Measurements from ENCODE around the gene CIT. TPM values are rescaled to one million over a fixed set of nuclear protein-coding genes. Genes with fewer than 3 reads are reported as not detected.

CIT gene
- total RNA-seq, 1 experiment from 2014 or later: 67.9 TPM

- Histone ChIP-seq H3K27ac (ENCODE audit: low read length) (no peak overlapping the region), H3K9me3 (ENCODE audit: control insufficient read depth, insufficient read depth, low read depth, low read length) (peaks cover 14% of the 10 kb centered on the region; the same call in 1 of the 2 replicates), H3K27me3 (ENCODE audit: control insufficient read depth, insufficient read depth, low read length) (peaks cover 2% of the 10 kb centered on the region; the same call in 1 of the 2 replicates), H3K4me1 (ENCODE audit: control insufficient read depth, insufficient read depth, low read length) (no peaks in the 10 kb centered on the region), H3K4me3 (ENCODE audit: low read depth in 2 of 2, low read length in 2 of 2) (no peak overlapping the region), H3K36me3 (ENCODE audit: control insufficient read depth, insufficient read depth, low read length) (no peaks in the 10 kb centered on the region)
- ATAC-seq: no peak
- TF ChIP-seq POLR2AphosphoS5 (IDR thresholded peaks at IDR 0.05; ENCODE audit: low read depth, low read length) (no peak), REST (IDR thresholded peaks at IDR 0.05; ENCODE audit: insufficient read depth in 1 of 2, low read depth in 2 of 2, low read length in 1 of 2) (no peak), CTCF (IDR thresholded peaks at IDR 0.05) (no peak), TCF7L2 (IDR thresholded peaks at IDR 0.05; ENCODE audit: low read depth, low read length) (no peak), SIN3A (IDR thresholded peaks at IDR 0.05; ENCODE audit: borderline replicate concordance, insufficient read depth, low read depth, low read length) (no peak)
- in situ Hi-C loops (cut with HindIII; ENCODE audit: low pct_unique_long_range_greater_than_20kb, low sequenced_read_pairs) (no loop called here), intact Hi-C loops (cut with micrococcal nuclease; ENCODE audit: unreplicated experiment) (loop anchor here (5.0 kb wide), 1 partner anchor 205 kb away; no protein-coding TSS in a partner anchor)
- DNase-seq (ENCODE audit: low read depth, low spot score): no peak
- POLR2A ChIA-PET: no interaction called here
- BruUV-seq (replicated peaks): no TSS peak
- CTCF ChIA-PET: no interaction called here
Measured at GRCh38 chr12:119652665-119653064, 224.5 kb downstream of the CIT start.

- ATAC-seq: no peak
- TF ChIP-seq TCF7L2 (IDR thresholded peaks at IDR 0.05; ENCODE audit: low read depth, low read length): no peak
- no peak for TF ChIP-seq SIN3A (IDR thresholded peaks at IDR 0.05; ENCODE audit: borderline replicate concordance, insufficient read depth, low read depth, low read length)
- no peak for TF ChIP-seq REST (IDR thresholded peaks at IDR 0.05; ENCODE audit: insufficient read depth in 1 of 2, low read depth in 2 of 2, low read length in 1 of 2)
- TF ChIP-seq POLR2AphosphoS5 (IDR thresholded peaks at IDR 0.05; ENCODE audit: low read depth, low read length): no peak
- TF ChIP-seq CTCF (IDR thresholded peaks at IDR 0.05): peak; percentile 82
- in situ Hi-C loops (cut with HindIII; ENCODE audit: low pct_unique_long_range_greater_than_20kb, low sequenced_read_pairs): no loop called here
- ChIA-PET POLR2A (no interaction called here), CTCF (interaction anchor here (0.7 kb wide), 1 partner anchor 105 kb away, joined by 9 read pairs; no protein-coding TSS in a partner anchor)
- peaks cover 14% of the 10 kb centered on the region; the same call in 1 of the 2 replicates for H3K9me3 ChIP-seq (ENCODE audit: control insufficient read depth, insufficient read depth, low read depth, low read length)
- intact Hi-C loops (cut with micrococcal nuclease; ENCODE audit: unreplicated experiment): no loop called here
- H3K36me3 ChIP-seq (ENCODE audit: control insufficient read depth, insufficient read depth, low read length): no peaks in the 10 kb centered on the region
- peaks cover 2% of the 10 kb centered on the region; the same call in 1 of the 2 replicates for H3K27me3 ChIP-seq (ENCODE audit: control insufficient read depth, insufficient read depth, low read length)
- H3K4me1 ChIP-seq (ENCODE audit: control insufficient read depth, insufficient read depth, low read length): no peaks in the 10 kb centered on the region
- DNase-seq (ENCODE audit: low read depth, low spot score): no peak
- no peak overlapping the region for H3K27ac ChIP-seq (ENCODE audit: low read length)
- no peak overlapping the region for H3K4me3 ChIP-seq (ENCODE audit: low read depth in 2 of 2, low read length in 2 of 2)
- BruUV-seq (replicated peaks): no TSS peak
Measured at GRCh38 chr12:119649202-119649808, 227.8 kb downstream of the CIT start.
